Naive B cell (primary cell): Measurements from ENCODE around the gene MTHFD1L. TPM values are rescaled to one million over a fixed set of nuclear protein-coding genes. Genes with fewer than 3 reads are reported as not detected.
"Not testable (repeated sequence)": the region's sequence is repeated elsewhere in the genome, so short reads cannot be mapped to it uniquely, and the experiment has no call there.

Experiments used
- ATAC-seq, 2 donors: fragments of 150-1000 bp; cut with Tn5 transposase; 2 replicates each; pipeline ENCODE4 v1.10.0; 2021; ENCODE audit warnings: low read depth in 2 of 2, mild to moderate bottlenecking in 2 of 2, moderate library complexity in 2 of 2
- DNase-seq: peaks from one replicate; pipeline ENCODE4 v3.0.0; 2022
- H3K27ac Mint-ChIP-seq, 6 donors: one replicate each; pipeline ENCODE4 v1.8.0; 2020 to 2022; ENCODE audit warnings: mild to moderate bottlenecking in 6 of 6, mixed read lengths in 6 of 6, moderate library complexity in 5 of 6, inconsistent platforms in 2 of 6
- H3K27me3 Mint-ChIP-seq, 3 donors: one replicate each; pipeline ENCODE4 v1.8.0; 2021 to 2022; ENCODE audit warnings: mixed read lengths in 3 of 3, mild to moderate bottlenecking in 1 of 3
- H3K36me3 Mint-ChIP-seq, 2 donors: one replicate each; pipeline ENCODE4 v1.8.0; 2020 to 2022; ENCODE audit warnings: mixed read lengths in 2 of 2, inconsistent platforms in 1 of 2, mild to moderate bottlenecking in 1 of 2
- H3K4me1 Mint-ChIP-seq, 3 donors: one replicate each; pipeline ENCODE4 v1.8.0; 2020 to 2022; ENCODE audit warnings: mixed read lengths in 3 of 3, inconsistent platforms in 1 of 3, mild to moderate bottlenecking in 1 of 3, moderate library complexity in 1 of 3
- H3K4me3 Mint-ChIP-seq, 8 donors: one replicate each; pipeline ENCODE4 v1.8.0; 2020 to 2022; ENCODE audit warnings: mild to moderate bottlenecking in 8 of 8, mixed read lengths in 8 of 8, moderate library complexity in 8 of 8, inconsistent platforms in 2 of 8
- H3K9me3 Mint-ChIP-seq, 7 donors: one replicate each; pipeline ENCODE4 v1.8.0; 2020 to 2022; ENCODE audit warnings: mixed read lengths in 7 of 7, mild to moderate bottlenecking in 5 of 7, inconsistent platforms in 2 of 7, moderate library complexity in 1 of 7
- polyA plus RNA-seq, 6 donors: library from polyadenylated mRNA; unstranded; fragments of 300-500 nt; fragmentation: Illumina TruSeq; gene quantifications; one replicate each; pipeline ENCODE4 v1.2.3, GENCODE V29; 2021; ENCODE audit warnings: low read depth in 6 of 6

MTHFD1L gene
- polyA plus RNA-seq, 6 donors from 2014 or later = 0.45 to 2.5 (median 1.5) TPM

DNA sequence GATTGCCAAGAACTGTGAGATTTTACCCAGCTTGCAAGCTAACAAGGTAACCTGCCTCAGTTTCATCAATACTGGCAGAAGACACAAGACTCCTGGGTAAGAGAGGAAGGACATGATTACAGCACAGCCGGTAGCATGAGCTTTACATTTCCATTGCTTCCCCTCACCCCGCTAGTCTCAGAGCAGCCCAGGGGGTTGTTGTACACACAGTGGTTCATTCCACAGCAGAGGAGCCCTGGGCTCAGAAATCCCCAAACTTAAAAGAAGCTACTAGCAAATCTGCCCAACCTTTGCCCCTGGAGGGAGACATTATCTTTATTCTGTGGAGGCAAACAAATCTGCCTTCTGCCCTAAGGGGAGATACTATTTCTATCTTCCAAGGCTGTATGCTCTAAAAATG is 17.1 kb upstream of the MTHFD1L start:
- Mint-ChIP-seq H3K27me3 (no peaks in the 10 kb centered on the region), H3K27ac (peak overlapping the region in 3 of 6 donors; percentile 45 to 74 (median 53)), H3K4me1 (peaks cover 0 to 4% (median 0%) of the 10 kb centered on the region in 3 donors), H3K36me3 (peaks cover 14 to 23% of the 10 kb centered on the region in 2 donors), H3K9me3 (no peaks in the 10 kb centered on the region), H3K4me3 (no peak overlapping the region)
- no peak for DNase-seq
- no peak for ATAC-seq

DNA sequence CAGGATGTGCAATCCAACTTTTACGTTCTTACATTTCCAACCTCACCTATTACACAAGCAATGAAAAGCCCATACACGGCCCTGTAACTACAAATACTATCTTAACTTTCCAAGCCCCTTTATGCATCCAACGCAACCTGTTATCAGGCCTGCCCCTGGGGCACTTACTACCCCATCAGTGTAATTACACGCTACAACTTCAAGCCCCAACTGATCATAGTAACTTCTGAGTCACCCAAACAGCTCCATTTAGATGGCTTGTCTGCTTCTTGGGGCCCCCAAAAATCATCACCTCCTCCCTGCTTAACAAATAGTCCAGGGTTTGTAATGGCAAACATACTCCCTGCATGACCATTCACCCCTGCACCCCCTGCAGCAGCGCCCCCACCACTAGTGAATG is 11.1 kb upstream of the MTHFD1L start:
- peaks cover 32 to 35% of the 10 kb centered on the region in 2 donors for H3K36me3 Mint-ChIP-seq

DNA sequence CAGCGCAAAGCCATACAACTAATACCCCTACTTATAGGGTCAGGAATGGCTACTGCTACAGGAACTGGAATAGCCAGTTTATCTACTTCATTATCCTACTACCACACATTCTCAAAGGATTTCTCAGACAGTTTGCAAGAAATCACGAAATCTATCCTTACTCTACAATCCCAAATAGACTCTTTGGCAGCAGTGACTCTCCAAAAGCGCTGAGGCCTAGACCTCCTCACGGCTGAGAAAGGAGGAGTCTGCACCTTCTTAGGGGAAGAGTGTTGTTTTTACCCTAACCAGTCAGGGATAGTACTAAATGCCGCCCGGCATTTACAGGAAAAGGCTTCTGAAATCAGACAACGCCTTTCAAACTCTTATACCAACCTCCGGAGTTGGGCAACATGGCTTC is 10.3 kb upstream of the MTHFD1L start:
- not testable (repeated sequence) for H3K4me1 Mint-ChIP-seq, H3K4me3 Mint-ChIP-seq, ATAC-seq, H3K27ac Mint-ChIP-seq, H3K9me3 Mint-ChIP-seq, H3K27me3 Mint-ChIP-seq, DNase-seq
- peaks cover 27 to 31% of the 10 kb centered on the region in 2 donors for H3K36me3 Mint-ChIP-seq

More for the DNA sequence above, 11.1 kb upstream of the MTHFD1L start:
- H3K27me3 Mint-ChIP-seq, DNase-seq, ATAC-seq, H3K4me3 Mint-ChIP-seq, H3K9me3 Mint-ChIP-seq, H3K4me1 Mint-ChIP-seq: not testable (repeated sequence)
- peak overlapping the region in 3 of 6 donors; percentile 1 to 3 (median 1) for H3K27ac Mint-ChIP-seq

DNA sequence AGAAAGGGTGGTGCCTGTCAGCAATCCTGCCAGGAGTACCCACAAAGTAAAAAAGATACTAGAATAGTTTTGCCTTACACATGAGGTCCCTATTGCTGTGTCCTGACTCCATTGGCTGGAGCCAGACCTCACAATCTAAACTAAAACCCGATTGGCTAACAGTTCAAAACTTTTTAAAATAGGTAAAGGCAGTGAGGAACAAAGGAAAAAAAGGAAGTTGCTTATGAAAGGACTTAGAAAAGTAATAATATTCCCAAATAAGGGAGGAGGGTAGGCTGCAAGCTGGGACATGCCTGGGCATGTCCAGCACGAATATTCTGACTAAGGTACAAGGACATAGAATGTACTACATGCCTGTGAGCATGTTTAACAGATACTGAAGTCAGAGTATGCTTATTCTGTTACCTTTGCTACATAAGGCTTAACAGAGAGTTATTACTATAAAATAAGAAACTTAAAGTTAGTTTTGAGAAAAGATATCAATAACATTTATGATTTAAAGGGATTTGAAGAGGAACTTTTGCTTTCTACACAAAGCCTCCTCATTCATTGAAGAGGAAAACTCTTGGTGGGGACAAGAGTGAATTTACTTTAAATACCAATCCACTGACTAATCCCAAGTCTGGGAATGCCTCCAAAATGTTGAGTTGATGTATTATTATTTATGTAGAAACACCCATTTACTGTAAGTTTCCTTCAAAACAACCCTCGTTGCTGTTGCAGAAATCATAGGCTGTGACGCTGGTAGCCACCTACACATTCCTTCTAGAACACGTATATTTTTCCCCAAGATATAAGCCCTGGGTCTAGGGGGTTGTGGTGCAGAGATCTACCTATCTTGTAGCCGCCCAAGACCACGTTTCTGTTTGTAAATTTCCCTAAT is 8.2 kb upstream of the MTHFD1L start:
- Mint-ChIP-seq H3K4me3 (no peak overlapping the region), H3K36me3 (peaks cover 24 to 31% of the 10 kb centered on the region in 2 donors), H3K4me1 (peaks cover under 1 to 10% (median 10%) of the 10 kb centered on the region in 3 donors), H3K9me3 (peaks cover 0 to 5% (median 0%) of the 10 kb centered on the region in 7 donors), H3K27me3 (no peaks in the 10 kb centered on the region), H3K27ac (peak overlapping the region in 1 of 6 donors; percentile 89)
- no peak for ATAC-seq
- DNase-seq = no peak

DNA sequence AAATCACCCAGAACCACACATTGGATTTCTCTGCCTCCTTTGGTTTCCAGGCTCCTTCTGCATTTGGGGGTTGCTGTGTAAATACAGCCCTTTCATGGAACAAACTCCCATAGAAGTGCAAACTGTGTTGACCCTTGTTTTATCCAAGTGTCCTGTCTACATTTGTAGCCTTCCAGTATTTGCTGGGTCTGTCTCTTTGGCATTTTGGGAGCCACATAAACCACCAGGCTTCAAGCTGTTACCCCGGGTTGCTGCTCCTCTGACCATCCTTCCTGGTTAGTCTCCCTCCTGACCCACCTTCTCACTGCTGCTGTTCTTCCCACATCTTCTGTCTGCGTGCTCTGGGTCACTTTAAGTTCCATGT is 7.6 kb upstream of the MTHFD1L start:
- Mint-ChIP-seq H3K9me3 (peaks cover 0 to 5% (median 0%) of the 10 kb centered on the region in 7 donors), H3K36me3 (peaks cover 24 to 31% of the 10 kb centered on the region in 2 donors), H3K27me3 (no peaks in the 10 kb centered on the region), H3K4me1 (peaks cover 4 to 12% (median 10%) of the 10 kb centered on the region in 3 donors), H3K27ac (peak overlapping the region in 3 of 6 donors; percentile 14 to 89 (median 30)), H3K4me3 (no peak overlapping the region)
- DNase-seq (no peak), ATAC-seq (no peak)

DNA sequence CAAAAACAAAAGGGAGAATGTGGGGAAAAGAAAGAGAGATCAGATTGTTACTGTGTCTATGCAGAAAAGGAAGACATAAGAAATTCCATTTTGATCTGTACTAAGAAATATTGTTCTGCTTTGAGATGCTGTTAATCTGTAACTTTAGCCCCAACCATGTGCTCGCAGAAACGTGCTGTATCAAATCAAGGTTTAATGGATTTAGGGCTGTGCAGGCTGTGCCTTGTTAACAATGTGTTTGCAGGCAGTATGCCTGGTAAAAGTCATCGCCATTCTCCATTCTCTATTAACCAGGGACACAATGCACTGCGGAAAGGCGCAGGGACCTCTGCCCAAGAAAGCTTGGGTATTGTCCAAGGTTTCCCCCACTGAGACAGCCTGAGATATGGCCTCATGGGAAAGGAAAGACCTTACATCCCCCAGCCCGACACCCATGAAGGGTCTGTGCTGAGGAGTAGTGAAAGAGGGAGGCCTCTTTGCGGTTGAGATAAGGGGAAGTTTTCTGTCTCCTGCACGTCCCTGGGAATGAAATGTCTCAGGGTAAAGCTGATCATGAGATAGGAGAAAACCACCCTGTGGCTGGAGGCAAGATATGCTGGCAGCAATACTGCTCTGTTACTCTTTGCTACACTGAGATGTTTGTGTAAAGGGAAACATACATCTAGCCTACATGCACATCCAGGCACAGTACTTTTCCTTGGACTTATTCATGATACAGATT is 3.9 kb upstream of the MTHFD1L start:
- peak; percentile 8 for DNase-seq
- Mint-ChIP-seq H3K4me3 (peak overlapping the region in 2 of 8 donors; percentile 3 to 69), H3K4me1 (peaks cover 8 to 22% (median 17%) of the 10 kb centered on the region in 3 donors), H3K27ac (peak overlapping the region in 1 of 6 donors; percentile 33)
- ATAC-seq, H3K27me3 Mint-ChIP-seq, H3K36me3 Mint-ChIP-seq, H3K9me3 Mint-ChIP-seq: not testable (repeated sequence)

DNA sequence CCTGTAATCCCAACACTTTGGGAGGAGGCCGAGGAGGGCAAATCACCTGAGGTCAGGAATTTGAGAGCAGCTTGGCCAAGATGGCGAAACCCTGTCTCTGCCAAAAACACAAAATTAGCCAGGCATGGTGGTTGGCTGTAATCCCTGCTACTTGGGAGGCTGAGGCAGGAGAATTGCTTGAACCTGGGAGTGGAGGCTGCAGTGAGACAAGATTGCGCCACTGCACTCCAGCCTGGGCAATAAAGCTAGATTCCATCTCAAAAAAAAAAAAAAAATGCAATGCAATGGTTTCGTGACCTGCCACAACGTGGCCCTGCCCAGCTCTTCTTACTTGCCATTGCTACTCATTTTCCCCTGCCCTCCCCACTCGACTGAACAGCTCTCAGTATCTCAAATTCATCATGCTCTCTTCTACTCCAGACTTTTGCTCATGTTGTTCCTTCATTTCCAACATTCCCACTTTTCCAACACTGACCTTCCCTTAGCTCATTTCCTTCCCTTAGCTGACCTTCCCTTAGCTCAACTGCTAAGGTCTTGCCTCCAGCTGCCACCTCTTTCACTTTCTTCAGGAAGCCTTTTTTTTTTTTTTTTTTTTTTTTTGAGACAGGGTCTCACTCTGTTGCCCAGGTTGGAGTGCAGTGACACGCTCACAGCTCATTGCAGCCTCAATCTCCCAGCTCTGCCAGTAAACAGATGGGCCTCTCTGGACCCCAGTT is 2.1 kb upstream of the MTHFD1L start:
- Mint-ChIP-seq H3K36me3 (no peaks in the 10 kb centered on the region), H3K4me3 (peak overlapping the region in 1 of 8 donors; percentile 63), H3K9me3 (no peaks in the 10 kb centered on the region), H3K27ac (peak overlapping the region in 3 of 6 donors; percentile 16 to 82 (median 61)), H3K27me3 (no peaks in the 10 kb centered on the region), H3K4me1 (peaks cover 13 to 30% (median 24%) of the 10 kb centered on the region in 3 donors)
- DNase-seq = no peak
- ATAC-seq = no peak

DNA sequence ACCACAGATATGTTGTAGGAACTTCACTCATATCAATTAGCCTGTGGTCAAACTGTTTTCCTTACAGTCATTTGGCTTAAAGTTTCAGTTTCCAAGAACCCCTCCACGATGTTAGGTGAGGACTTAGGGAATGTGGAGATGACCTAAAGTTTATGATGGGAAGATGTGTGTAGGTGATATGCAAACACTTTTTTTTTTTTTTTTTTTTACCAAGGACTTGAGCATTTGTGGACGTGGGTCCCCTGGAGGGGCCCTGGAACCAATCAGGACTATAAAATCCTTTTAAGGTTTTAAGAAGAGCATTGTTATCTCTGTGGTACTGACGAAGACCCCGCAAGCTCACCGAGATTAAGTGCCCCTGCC is 478 bp upstream of the MTHFD1L start:
- ATAC-seq = no peak
- no peak for DNase-seq
- H3K27me3 Mint-ChIP-seq = no peaks in the 10 kb centered on the region
- no peaks in the 10 kb centered on the region for H3K36me3 Mint-ChIP-seq
- H3K4me1 Mint-ChIP-seq = peaks cover 13 to 32% (median 24%) of the 10 kb centered on the region in 3 donors
- peak overlapping the region; percentile 74 to 90 (median 84) for H3K4me3 Mint-ChIP-seq
- H3K9me3 Mint-ChIP-seq = no peaks in the 10 kb centered on the region
- peak overlapping the region; percentile 14 to 93 (median 80) for H3K27ac Mint-ChIP-seq

DNA sequence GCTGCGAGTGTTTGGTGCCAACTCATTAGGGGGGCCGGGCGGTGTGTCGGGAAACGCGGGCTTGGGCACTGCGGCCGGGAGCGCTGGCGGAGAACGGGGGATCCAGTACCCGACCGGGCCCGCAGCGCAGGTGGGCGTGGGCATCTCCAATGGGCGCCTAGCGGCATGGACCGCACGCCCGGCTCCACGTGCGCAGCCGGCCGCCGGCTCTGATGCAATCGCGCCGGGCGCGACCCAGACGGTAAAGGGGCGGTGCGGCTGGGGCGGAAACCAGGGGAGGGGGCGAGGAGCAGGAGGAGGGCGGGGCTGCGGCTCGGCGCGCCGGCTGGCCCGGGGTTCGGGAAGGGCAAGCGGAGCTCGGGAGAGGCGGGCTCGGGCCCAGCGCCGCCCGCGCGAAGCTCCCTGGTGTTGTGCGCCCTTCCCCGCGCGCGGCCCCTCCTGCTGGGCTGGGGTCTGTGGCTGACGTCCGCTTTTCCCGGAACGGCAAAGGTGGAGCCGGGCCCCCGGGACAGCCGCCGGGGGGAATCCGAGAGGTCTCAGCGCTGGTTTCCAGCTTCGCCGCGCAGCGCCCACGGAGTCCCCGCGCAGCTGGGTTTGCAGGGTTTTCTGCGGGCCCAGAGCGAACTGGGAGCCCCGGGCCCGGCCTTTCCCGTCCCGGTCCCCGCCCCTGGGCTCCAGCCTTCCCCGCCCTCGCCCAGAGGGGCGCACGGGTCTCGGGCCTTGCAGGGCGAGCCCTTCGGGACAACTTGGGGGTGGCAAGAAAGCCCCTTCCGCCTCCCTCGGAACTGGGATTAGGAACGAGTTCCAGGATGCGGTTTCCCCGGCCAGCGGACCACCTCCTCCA is 867 bp downstream of the MTHFD1L start:
- DNase-seq (peak; percentile 79), ATAC-seq (peak; percentile 69 to 73)
- H3K9me3 Mint-ChIP-seq = no peaks in the 10 kb centered on the region
- H3K4me3 Mint-ChIP-seq = peak overlapping the region; percentile 78 to 96 (median 90)
- peak overlapping the region in 5 of 6 donors; percentile 20 to 98 (median 71) for H3K27ac Mint-ChIP-seq
- no peaks in the 10 kb centered on the region for H3K36me3 Mint-ChIP-seq
- H3K27me3 Mint-ChIP-seq = no peaks in the 10 kb centered on the region
- peaks cover 13 to 31% (median 23%) of the 10 kb centered on the region in 3 donors for H3K4me1 Mint-ChIP-seq

DNA sequence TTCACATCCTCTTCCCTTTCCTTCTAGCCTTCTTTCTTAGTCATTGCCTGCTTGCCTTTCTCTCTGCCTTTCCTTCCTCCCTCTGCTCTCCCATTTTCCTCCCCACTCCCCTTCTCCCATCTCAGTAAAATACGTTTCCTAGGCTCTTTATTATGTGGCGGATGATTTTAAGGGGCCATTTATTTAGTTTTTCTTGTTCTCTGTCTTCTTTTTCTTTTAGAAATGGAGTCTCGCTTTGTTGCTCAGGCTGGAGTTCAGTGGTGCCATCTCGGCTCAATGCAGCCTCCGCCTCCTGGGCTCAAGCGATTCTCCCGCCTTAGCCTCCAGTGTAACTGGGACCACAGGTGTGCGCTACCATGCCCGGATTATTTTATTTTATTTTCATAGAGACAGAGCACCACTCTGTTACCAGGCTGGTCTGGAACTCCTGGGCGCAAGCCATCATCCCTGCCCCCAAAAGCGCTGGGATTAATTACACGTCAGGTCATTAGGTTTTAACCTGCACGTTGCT is 1.5 kb downstream of the MTHFD1L start:
- peak overlapping the region; percentile 78 to 96 (median 90) for H3K4me3 Mint-ChIP-seq
- no peaks in the 10 kb centered on the region for H3K9me3 Mint-ChIP-seq
- H3K27ac Mint-ChIP-seq = peak overlapping the region; percentile 56 to 98 (median 71)
- no peak for ATAC-seq
- H3K27me3 Mint-ChIP-seq = no peaks in the 10 kb centered on the region
- no peak for DNase-seq
- no peaks in the 10 kb centered on the region for H3K36me3 Mint-ChIP-seq
- H3K4me1 Mint-ChIP-seq = peaks cover 13 to 25% (median 16%) of the 10 kb centered on the region in 3 donors

DNA sequence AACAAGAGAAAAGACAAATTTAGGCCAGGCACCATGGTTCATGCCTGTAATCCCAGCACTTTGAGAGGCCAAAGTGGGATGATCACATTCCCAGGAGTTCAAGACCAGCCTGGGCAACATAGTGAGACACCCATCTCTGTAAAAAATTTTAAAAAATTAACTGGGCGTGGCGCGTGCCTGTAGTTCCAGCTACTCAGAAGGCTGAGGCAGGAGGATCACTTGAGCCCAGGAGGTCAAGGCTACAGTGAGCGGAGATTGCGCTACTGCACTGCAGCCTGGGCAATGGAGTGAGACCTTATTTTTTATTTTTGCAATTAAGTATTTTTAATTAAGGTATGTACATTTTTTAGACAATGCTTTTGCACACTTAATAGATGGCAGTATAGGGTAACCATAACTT is 3.3 kb downstream of the MTHFD1L start:
- Mint-ChIP-seq H3K9me3 (no peaks in the 10 kb centered on the region), H3K27ac (no peak overlapping the region), H3K4me1 (peaks cover 5 to 19% (median 14%) of the 10 kb centered on the region in 3 donors), H3K27me3 (no peaks in the 10 kb centered on the region), H3K4me3 (peak overlapping the region in 1 of 8 donors; percentile 83), H3K36me3 (no peaks in the 10 kb centered on the region)
- ATAC-seq = no peak
- no peak for DNase-seq

DNA sequence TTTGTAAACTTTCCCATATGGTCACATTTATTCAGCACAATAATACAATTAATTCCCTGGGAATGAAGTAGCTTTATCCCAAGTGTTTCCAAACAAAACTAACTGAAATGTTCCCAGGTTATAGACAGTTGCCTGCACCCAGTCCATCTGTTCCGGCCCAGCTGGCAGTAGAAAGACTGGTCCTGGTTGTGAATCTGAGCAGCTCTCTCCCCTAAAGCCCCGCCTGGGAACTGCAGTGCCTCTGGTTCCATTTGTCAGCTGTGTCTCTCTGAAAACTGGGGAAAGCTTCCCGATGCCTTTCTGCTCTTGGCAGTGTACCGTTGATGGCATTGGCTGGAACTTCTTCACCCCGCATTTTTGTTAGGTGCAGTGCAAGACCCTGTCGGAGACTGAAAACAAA is 8.7 kb downstream of the MTHFD1L start:
- ATAC-seq = no peak
- peaks cover 0 to 8% (median 5%) of the 10 kb centered on the region in 3 donors for H3K4me1 Mint-ChIP-seq
- no peak for DNase-seq
- no peaks in the 10 kb centered on the region for H3K27me3 Mint-ChIP-seq
- H3K4me3 Mint-ChIP-seq = peak overlapping the region in 1 of 8 donors; percentile 52
- H3K27ac Mint-ChIP-seq = no peak overlapping the region
- no peaks in the 10 kb centered on the region for H3K9me3 Mint-ChIP-seq
- peaks cover 0 to 4% of the 10 kb centered on the region in 2 donors for H3K36me3 Mint-ChIP-seq
